Endothelial cell of umbilical vein (primary cell): ENCODE measurements around the gene DIAPH3. TPM values are rescaled to one million over a fixed set of nuclear protein-coding genes. Genes with fewer than 3 reads are reported as not detected.

Source experiments
- BruUV-seq: library from RNA; stranded (reverse); fragments of 400-500 nt; replicated peaks from 2 replicates; lab custom pipeline; 2021; lab: Mats Ljungman, UMichigan
- CTCF ChIA-PET: fragments of 300-600, 350-600 bp; sonication (Branson Sonifier 250); formaldehyde crosslinking; loops from one replicate; lab custom pipeline; 2021; ENCODE audit warnings: antibody characterized with exemption, inconsistent platforms; lab: Charles Lee
- POLR2A ChIA-PET: fragments of 300-600, 350-600 bp; sonication (Branson Sonifier 250); formaldehyde crosslinking; loops from one replicate; lab custom pipeline; 2021; ENCODE audit warnings: antibody characterized with exemption, inconsistent platforms; lab: Charles Lee
- DNase-seq: peaks from one replicate; pipeline ENCODE4 v3.0.0-alpha.2; 2011; ENCODE audit warnings: low read depth, low spot score
- FAIRE-seq: peaks from 2 replicates; lab custom pipeline; 2011; peaks lifted over from hg19 to GRCh38; lab: Jason Lieb, UNC
- H2AFZ ChIP-seq: 2 replicates; pipeline ENCODE4 v1.6.0; 2012; ENCODE audit warnings: low read depth, low read length, control low read depth, inconsistent platforms
- H3K27ac ChIP-seq: 2 replicates; pipeline ENCODE4 v1.5.1; 2011; ENCODE audit warnings: low read depth, mild to moderate bottlenecking, control low read depth, low read length, moderate library complexity; ENCODE audit not compliant: insufficient read depth
- H3K27me3 ChIP-seq, 2 experiments: 2 replicates each; pipeline versions ENCODE4 v1.6.0 to v1.6.1; 2011; ENCODE audit warnings: low read length in 2 of 2, mixed read lengths in 1 of 2; ENCODE audit not compliant: control insufficient read depth in 2 of 2, insufficient read depth in 2 of 2
- H3K36me3 ChIP-seq, 2 experiments: 2 replicates in 1 of 2; 3 replicates in 1 of 2; pipeline ENCODE4 v1.5.1; 2011; ENCODE audit warnings: low read length in 2 of 2, mild to moderate bottlenecking in 1 of 2, moderate library complexity in 1 of 2; ENCODE audit not compliant: control insufficient read depth in 2 of 2, insufficient read depth in 2 of 2; ENCODE audit errors: extremely low read depth in 1 of 2
- H3K4me1 ChIP-seq: 3 replicates; pipeline ENCODE4 v1.5.1; 2011; ENCODE audit warnings: mild to moderate bottlenecking, low read length; ENCODE audit not compliant: control insufficient read depth, insufficient read depth; ENCODE audit errors: extremely low read depth
- H3K4me2 ChIP-seq: 2 replicates; pipeline ENCODE4 v1.6.1; 2011; ENCODE audit warnings: low read length, control low read depth, mixed read lengths; ENCODE audit not compliant: insufficient read depth
- H3K4me3 ChIP-seq, 3 experiments: fragments of 200-600 bp in 1 of 3; sonication (generic), shearing (Covaris generic) in 1 of 3; replicated peaks in 1 of 3; 2 replicates each; pipeline ENCODE4 v1.5.1; 2011 to 2016; ENCODE audit warnings: control low read depth in 3 of 3, low read length in 3 of 3, mild to moderate bottlenecking in 2 of 3, inconsistent platforms in 1 of 3, low read depth in 1 of 3, moderate library complexity in 1 of 3; ENCODE audit not compliant: insufficient read depth in 1 of 3
- H3K79me2 ChIP-seq: 2 replicates; pipeline ENCODE4 v1.6.0; 2012; ENCODE audit warnings: low read length, inconsistent platforms; ENCODE audit not compliant: control insufficient read depth, insufficient read depth
- H3K9ac ChIP-seq: replicated peaks from 2 replicates; pipeline ENCODE3; 2011; ENCODE audit warnings: low read length, control low read depth; ENCODE audit not compliant: insufficient read depth; ENCODE audit errors: extremely low read depth
- H3K9me1 ChIP-seq: replicated peaks from 3 replicates; pipeline ENCODE4 v1.6.0; 2011; ENCODE audit warnings: mild to moderate bottlenecking, low read length; ENCODE audit not compliant: control insufficient read depth, insufficient read depth; ENCODE audit errors: extremely low read depth
- H3K9me3 ChIP-seq: replicated peaks from 2 replicates; pipeline ENCODE4 v1.5.1; 2012; ENCODE audit warnings: low read length, inconsistent platforms; ENCODE audit not compliant: control insufficient read depth, insufficient read depth
- H4K20me1 ChIP-seq: replicated peaks from 2 replicates; pipeline ENCODE3; 2011; ENCODE audit warnings: mild to moderate bottlenecking, low read length; ENCODE audit not compliant: control insufficient read depth, insufficient read depth; ENCODE audit errors: extremely low read depth
- EZH2 ChIP-seq: IDR thresholded peaks from 2 replicates; pipeline ENCODE4 v1.6.1; 2012; ENCODE audit warnings: borderline replicate concordance, low read depth, mild to moderate bottlenecking, moderate library complexity, low read length, inconsistent platforms; ENCODE audit not compliant: severe bottlenecking
- FOS ChIP-seq: IDR thresholded peaks from 2 replicates; pipeline ENCODE4 v1.6.1; 2011; ENCODE audit warnings: mild to moderate bottlenecking, low read length, moderate library complexity, borderline replicate concordance; ENCODE audit not compliant: insufficient read depth
- GATA2 ChIP-seq: IDR thresholded peaks from 2 replicates; pipeline ENCODE4 v1.7.0; 2011; ENCODE audit warnings: low read depth, mild to moderate bottlenecking, moderate library complexity, mixed read lengths, low read length; ENCODE audit not compliant: insufficient read length, insufficient read depth
- JUN ChIP-seq: IDR thresholded peaks from 2 replicates; pipeline ENCODE4 v1.6.1; 2011; ENCODE audit warnings: borderline replicate concordance, low read depth; ENCODE audit not compliant: insufficient read length, insufficient read depth
- MYC ChIP-seq: IDR thresholded peaks from one replicate; pipeline ENCODE4 v1.6.1; 2011; ENCODE audit warnings: mild to moderate bottlenecking, low read depth, low read length
- POLR2A ChIP-seq: IDR thresholded peaks from 2 replicates; pipeline ENCODE4 v1.6.1; 2012; ENCODE audit warnings: low read depth, mild to moderate bottlenecking, control low read depth, low read length
- POLR2AphosphoS5 ChIP-seq: IDR thresholded peaks from 2 replicates; pipeline ENCODE4 v1.6.1; 2012; ENCODE audit warnings: low read depth, mild to moderate bottlenecking, control low read depth, low read length, moderate library complexity; ENCODE audit not compliant: insufficient read depth
- dilution Hi-C: fragments of 300-500 bp; cut with MboI; formaldehyde crosslinking; loops from one replicate; pipeline ENCODE4 v1.15.0; 2019; ENCODE audit warnings: low sequenced_read_pairs; ENCODE audit not compliant: extremely low pct_ligation_motif_present
- intact Hi-C: fragments of 100-400 bp; cut with micrococcal nuclease; formaldehyde crosslinking; loops from one replicate; pipeline ENCODE4 v1.10.0; 2022
- polyA plus RNA-seq, 4 experiments: library from polyadenylated mRNA; depleted of rRNA in 3 of 4; stranded (reverse) in 3 of 4; unstranded in 1 of 4; fragments of >200 nt; gene quantifications; 2 replicates each; pipeline versions ENCODE4 v1.2.1 to v1.2.3, GENCODE V29; 2011 to 2012; ENCODE audit warnings: missing spikeins in 1 of 4
- total RNA-seq: library from RNA; stranded (reverse); gene quantifications from 2 replicates; pipeline ENCODE4 v1.2.3, GENCODE V29; 2021
- TF ChIP-seq, protein P1 (sequence below): IDR thresholded peaks from 2 replicates; pipeline ENCODE4 v1.6.1; 2011; ENCODE audit not compliant: insufficient read depth, insufficient read length
- TF ChIP-seq, protein P2 (sequence below), 2 donors: IDR thresholded peaks; 1 replicate in 1 of 2; 2 replicates in 1 of 2; pipeline ENCODE4 v1.5.1; 2011; ENCODE audit warnings: low read length in 2 of 2, mild to moderate bottlenecking in 2 of 2, moderate library complexity in 2 of 2, control low read depth in 1 of 2, inconsistent platforms in 1 of 2, low read depth in 1 of 2; ENCODE audit not compliant: insufficient read depth in 1 of 2; ENCODE audit errors: extremely low read depth in 1 of 2

Gene DIAPH3
- total and polyA plus RNA-seq, 2 donors (not counting 3 experiments of a cell fraction or from before 2014, with no cell fraction given), result 9.9 to 44.0 TPM

DNA sequence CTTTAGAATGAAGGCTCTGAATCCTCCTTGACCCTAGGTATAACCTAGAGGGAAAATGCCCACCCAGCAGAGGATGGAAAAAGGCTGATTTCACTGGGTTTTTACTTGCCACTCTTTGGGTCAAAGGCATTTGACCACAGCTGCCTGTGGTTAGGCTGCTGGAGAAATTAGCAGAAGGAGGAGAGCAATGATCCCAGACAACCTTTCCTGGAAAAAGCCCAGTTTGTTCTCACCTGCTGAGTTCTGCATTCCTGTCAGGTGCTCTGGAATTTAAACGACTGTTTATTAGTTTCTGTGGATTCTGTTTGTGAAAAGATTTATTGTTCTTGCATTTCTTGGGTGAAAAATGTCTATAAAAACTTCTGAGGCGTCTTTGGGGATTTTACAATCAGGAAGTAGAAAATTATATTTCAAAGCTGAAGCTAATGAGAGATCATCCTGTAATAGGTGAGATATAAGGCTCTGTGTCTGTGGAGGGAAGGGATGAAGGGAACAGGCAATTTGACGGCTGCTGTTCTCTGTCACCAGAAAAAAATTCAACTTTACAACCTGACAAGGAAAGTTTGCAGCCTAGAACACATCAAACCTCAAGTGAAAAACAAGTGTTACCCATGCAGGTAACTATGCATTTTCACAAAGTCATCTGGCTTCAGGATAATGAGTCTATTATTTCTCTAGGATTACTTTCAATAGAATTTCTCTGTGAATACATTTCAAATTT lies 519.7 kb downstream of the DIAPH3 start:
- CTCF ChIA-PET, result no interaction called here
- POLR2A ChIA-PET, result no interaction called here

DNA sequence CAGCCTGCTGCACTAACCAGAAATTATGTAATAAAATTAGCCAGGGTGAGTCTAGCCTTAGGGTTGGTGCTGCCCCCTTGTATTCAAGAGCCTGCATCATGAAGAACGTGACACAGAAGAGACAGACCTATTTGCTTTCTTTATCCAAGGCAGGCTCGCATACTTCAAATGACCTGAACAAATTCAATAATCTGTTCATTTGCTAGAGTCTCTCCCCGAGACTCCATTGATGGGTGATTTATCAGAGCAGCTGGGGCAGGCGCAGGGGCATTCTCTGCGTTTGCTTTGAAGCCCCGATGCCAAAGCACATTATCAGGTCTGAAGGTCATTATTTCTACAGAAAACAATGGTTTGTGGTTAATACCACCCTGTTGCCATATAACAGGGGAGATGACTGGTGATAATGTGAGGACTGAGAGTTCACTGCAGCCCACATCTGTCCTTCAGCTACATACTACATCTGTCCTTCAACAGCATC lies 520.3 kb downstream of the DIAPH3 start:
- intact Hi-C loops, result no loop called here
- no peak overlapping the region for H2AFZ ChIP-seq
- TF ChIP-seq, protein P1, sequence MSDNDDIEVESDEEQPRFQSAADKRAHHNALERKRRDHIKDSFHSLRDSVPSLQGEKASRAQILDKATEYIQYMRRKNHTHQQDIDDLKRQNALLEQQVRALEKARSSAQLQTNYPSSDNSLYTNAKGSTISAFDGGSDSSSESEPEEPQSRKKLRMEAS, result no peak
- TF ChIP-seq POLR2AphosphoS5 (no peak), EZH2 (no peak), POLR2A (no peak), FOS (no peak), JUN (no peak), MYC (no peak)
- TF ChIP-seq, protein P2, sequence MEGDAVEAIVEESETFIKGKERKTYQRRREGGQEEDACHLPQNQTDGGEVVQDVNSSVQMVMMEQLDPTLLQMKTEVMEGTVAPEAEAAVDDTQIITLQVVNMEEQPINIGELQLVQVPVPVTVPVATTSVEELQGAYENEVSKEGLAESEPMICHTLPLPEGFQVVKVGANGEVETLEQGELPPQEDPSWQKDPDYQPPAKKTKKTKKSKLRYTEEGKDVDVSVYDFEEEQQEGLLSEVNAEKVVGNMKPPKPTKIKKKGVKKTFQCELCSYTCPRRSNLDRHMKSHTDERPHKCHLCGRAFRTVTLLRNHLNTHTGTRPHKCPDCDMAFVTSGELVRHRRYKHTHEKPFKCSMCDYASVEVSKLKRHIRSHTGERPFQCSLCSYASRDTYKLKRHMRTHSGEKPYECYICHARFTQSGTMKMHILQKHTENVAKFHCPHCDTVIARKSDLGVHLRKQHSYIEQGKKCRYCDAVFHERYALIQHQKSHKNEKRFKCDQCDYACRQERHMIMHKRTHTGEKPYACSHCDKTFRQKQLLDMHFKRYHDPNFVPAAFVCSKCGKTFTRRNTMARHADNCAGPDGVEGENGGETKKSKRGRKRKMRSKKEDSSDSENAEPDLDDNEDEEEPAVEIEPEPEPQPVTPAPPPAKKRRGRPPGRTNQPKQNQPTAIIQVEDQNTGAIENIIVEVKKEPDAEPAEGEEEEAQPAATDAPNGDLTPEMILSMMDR (IDR thresholded peaks at IDR 0.05; ENCODE audit: extremely low read depth in 1 of 2, insufficient read depth in 1 of 2, low read depth in 1 of 2, low read length in 2 of 2), result no peak
- H3K4me1 ChIP-seq, result no peaks in the 10 kb centered on the region
- no peaks in the 10 kb centered on the region for H3K79me2 ChIP-seq
- DNase-seq (no peak), FAIRE-seq (no peak)
- no peaks in the 10 kb centered on the region for H4K20me1 ChIP-seq
- no peaks in the 10 kb centered on the region for H3K27me3 ChIP-seq
- ChIA-PET POLR2A (no interaction called here), CTCF (no interaction called here)
- H3K27ac ChIP-seq, result no peak overlapping the region
- H3K9me1 ChIP-seq, result no peaks in the 10 kb centered on the region
- no TSS peak for BruUV-seq
- H3K4me3 ChIP-seq, result no peak overlapping the region
- no peak overlapping the region for H3K9ac ChIP-seq
- dilution Hi-C loops, result no loop called here
- H3K9me3 ChIP-seq, result no peaks in the 10 kb centered on the region
- H3K36me3 ChIP-seq, result no peaks in the 10 kb centered on the region
- no peak overlapping the region for H3K4me2 ChIP-seq

More for the DNA sequence above, 519.7 kb downstream of the DIAPH3 start:
- no peaks in the 10 kb centered on the region for H3K4me1 ChIP-seq
- no peak overlapping the region for H3K4me2 ChIP-seq
- H3K79me2 ChIP-seq, result no peaks in the 10 kb centered on the region
- no peaks in the 10 kb centered on the region for H4K20me1 ChIP-seq
- dilution Hi-C loops (no loop called here), intact Hi-C loops (no loop called here)
- H3K4me3 ChIP-seq, result no peak overlapping the region
- no peak overlapping the region for H3K9ac ChIP-seq
- no peak overlapping the region for H2AFZ ChIP-seq
- no peak for FAIRE-seq
- no peak overlapping the region for H3K27ac ChIP-seq
- DNase-seq, result no peak
- H3K27me3 ChIP-seq, result no peaks in the 10 kb centered on the region
- TF ChIP-seq POLR2A (no peak), FOS (no peak), EZH2 (no peak), GATA2 (no peak), MYC (no peak), POLR2AphosphoS5 (no peak)
- no peaks in the 10 kb centered on the region for H3K9me3 ChIP-seq
- H3K36me3 ChIP-seq, result no peaks in the 10 kb centered on the region
- no TSS peak for BruUV-seq
- H3K9me1 ChIP-seq, result no peaks in the 10 kb centered on the region
